Measurements from ENCODE around the gene GCNA. TPM values are rescaled to one million over a fixed set of nuclear protein-coding genes. Genes with fewer than 3 reads are reported as not detected.

GCNA gene
- 0.68 and 0.70 TPM in 2 replicates for polyA plus RNA-seq (2013)

- WGBS (ENCODE audit: extremely low coverage, insufficient coverage, insufficient read length), result no CpG with 5 or more reads among the region's 48 CpGs
- H3K27ac ChIP-seq (ENCODE audit: low read depth, low read length), result no peak within 1 kb of the TSS
- H3K18ac ChIP-seq (ENCODE audit: low read length), result no peak within 1 kb of the TSS
- no peak within 1 kb of the TSS for H3K4me2 ChIP-seq (ENCODE audit: low read length)
- H3K79me2 ChIP-seq (ENCODE audit: control insufficient read depth, insufficient read depth, low read length, poor library complexity), result no peaks in the 10 kb centered on the region
- no peak within 1 kb of the TSS for H2BK5ac ChIP-seq (ENCODE audit: low read depth, low read length, poor library complexity)
- H3K4me1 ChIP-seq (ENCODE audit: control insufficient read depth in 1 of 2, insufficient read depth in 2 of 2, low read length in 2 of 2), result no peaks in the 10 kb centered on the region
- H3K23ac ChIP-seq (ENCODE audit: low read length), result no peak within 1 kb of the TSS
- no peaks in the 10 kb centered on the region for H3K79me1 ChIP-seq (ENCODE audit: low read length)
- H3K9me3 ChIP-seq (ENCODE audit: insufficient read depth, low read depth, low read length), result no peaks in the 10 kb centered on the region
- no peak within 1 kb of the TSS for H4K8ac ChIP-seq (ENCODE audit: low read depth, low read length)
- no peak within 1 kb of the TSS for H3K9ac ChIP-seq (ENCODE audit: low read length)
- no peak for DNase-seq
- H3K14ac ChIP-seq (ENCODE audit: low read length), result no peak within 1 kb of the TSS
- no peaks in the 10 kb centered on the region for H3K27me3 ChIP-seq (ENCODE audit: insufficient read depth, low read length)
- H4K91ac ChIP-seq (ENCODE audit: low read depth, low read length), result no peak within 1 kb of the TSS
- no peak within 1 kb of the TSS for H2BK12ac ChIP-seq (ENCODE audit: low read length)
- no peak within 1 kb of the TSS for H2BK120ac ChIP-seq (ENCODE audit: insufficient read depth, low read length, poor library complexity)
- no peak within 1 kb of the TSS for H3K4ac ChIP-seq (ENCODE audit: low read depth, low read length)
- H4K12ac ChIP-seq (ENCODE audit: low read depth, low read length), result no peak within 1 kb of the TSS
- no peak within 1 kb of the TSS for H2AK5ac ChIP-seq (ENCODE audit: low read length)
- H3K36me3 ChIP-seq (ENCODE audit: control insufficient read depth in 1 of 2, insufficient read depth in 2 of 2, low read length in 2 of 2), result peaks cover 11 to 16% of the 10 kb centered on the region in 2 experiments
- no peak within 1 kb of the TSS for H2AFZ ChIP-seq (ENCODE audit: insufficient read depth, low read length, poor library complexity)
- H3K4me3 ChIP-seq (ENCODE audit: low read depth, low read length), result no peak within 1 kb of the TSS
Observed at GRCh38 chrX:71578253-71579135, at the start of gene GCNA. GCNA (plus strand) TSS chrX:71578437; CDS start chrX:71580822, 2,385 bp downstream.

- Histone ChIP-seq H3K4me2 (ENCODE audit: low read length) (peak overlapping the region; percentile 90), H3K9me3 (ENCODE audit: insufficient read depth, low read depth, low read length) (no peaks in the 10 kb centered on the region), H3K4ac (ENCODE audit: low read depth, low read length) (no peak overlapping the region), H3K18ac (ENCODE audit: low read length) (no peak overlapping the region), H2BK5ac (ENCODE audit: low read depth, low read length, poor library complexity) (no peak overlapping the region), H2BK12ac (ENCODE audit: low read length) (no peak overlapping the region), H3K9ac (ENCODE audit: low read length) (peak overlapping the region; percentile 63), H2AFZ (ENCODE audit: insufficient read depth, low read length, poor library complexity) (no peak overlapping the region), H3K14ac (ENCODE audit: low read length) (no peak overlapping the region), H2BK120ac (ENCODE audit: insufficient read depth, low read length, poor library complexity) (no peak overlapping the region), H2AK5ac (ENCODE audit: low read length) (no peak overlapping the region), H3K4me1 (ENCODE audit: control insufficient read depth in 1 of 2, insufficient read depth in 2 of 2, low read length in 2 of 2) (no peaks in the 10 kb centered on the region), H3K79me2 (ENCODE audit: control insufficient read depth, insufficient read depth, low read length, poor library complexity) (peaks cover 15% of the 10 kb centered on the region), H4K91ac (ENCODE audit: low read depth, low read length) (no peak overlapping the region), H3K23ac (ENCODE audit: low read length) (no peak overlapping the region), H4K12ac (ENCODE audit: low read depth, low read length) (peak overlapping the region; percentile 43), H3K27ac (ENCODE audit: low read depth, low read length) (peak overlapping the region; percentile 33), H3K79me1 (ENCODE audit: low read length) (peaks cover 14% of the 10 kb centered on the region), H3K4me3 (ENCODE audit: low read depth, low read length) (peak overlapping the region; percentile 48), H4K8ac (ENCODE audit: low read depth, low read length) (peak overlapping the region; percentile 42), H3K27me3 (ENCODE audit: insufficient read depth, low read length) (no peaks in the 10 kb centered on the region), H3K36me3 (ENCODE audit: control insufficient read depth in 1 of 2, insufficient read depth in 2 of 2, low read length in 2 of 2) (peaks cover 0 to 2% of the 10 kb centered on the region in 2 experiments)
- DNase-seq, result peak; percentile 41 to 60
- no CpG with 5 or more reads among the region's 25 CpGs for whole genome bisulfite sequencing (ENCODE audit: extremely low coverage, insufficient coverage, insufficient read length)
Observed at GRCh38 chrX:71532078-71532752, 46.0 kb upstream of the GCNA start.

- Histone ChIP-seq H2AK5ac (ENCODE audit: low read length) (peak within 1 kb of the TSS; percentile 95), H2BK5ac (ENCODE audit: low read depth, low read length, poor library complexity) (peak within 1 kb of the TSS; percentile 55), H3K27ac (ENCODE audit: low read depth, low read length) (peak within 1 kb of the TSS; percentile 71), H3K14ac (ENCODE audit: low read length) (peak within 1 kb of the TSS; percentile 93), H2BK120ac (ENCODE audit: insufficient read depth, low read length, poor library complexity) (peak within 1 kb of the TSS; percentile 78), H3K4me1 (ENCODE audit: control insufficient read depth in 1 of 2, insufficient read depth in 2 of 2, low read length in 2 of 2) (no peaks in the 10 kb centered on the region), H3K23ac (ENCODE audit: low read length) (no peak within 1 kb of the TSS), H3K27me3 (ENCODE audit: insufficient read depth, low read length) (no peaks in the 10 kb centered on the region), H3K4me3 (ENCODE audit: low read depth, low read length) (peak within 1 kb of the TSS; percentile 93), H2BK12ac (ENCODE audit: low read length) (no peak within 1 kb of the TSS), H3K9me3 (ENCODE audit: insufficient read depth, low read depth, low read length) (no peaks in the 10 kb centered on the region), H3K4me2 (ENCODE audit: low read length) (peak within 1 kb of the TSS; percentile 90), H3K79me2 (ENCODE audit: control insufficient read depth, insufficient read depth, low read length, poor library complexity) (peaks cover 18% of the 10 kb centered on the region), H3K36me3 (ENCODE audit: control insufficient read depth in 1 of 2, insufficient read depth in 2 of 2, low read length in 2 of 2) (peaks cover 3% of the 10 kb centered on the region in 2 experiments), H2AFZ (ENCODE audit: insufficient read depth, low read length, poor library complexity) (peak within 1 kb of the TSS; percentile 33), H3K9ac (ENCODE audit: low read length) (peak within 1 kb of the TSS; percentile 97), H3K79me1 (ENCODE audit: low read length) (peaks cover 14% of the 10 kb centered on the region), H3K18ac (ENCODE audit: low read length) (peak within 1 kb of the TSS; percentile 91), H4K8ac (ENCODE audit: low read depth, low read length) (peak within 1 kb of the TSS; percentile 88), H3K4ac (ENCODE audit: low read depth, low read length) (peak within 1 kb of the TSS; percentile 90), H4K91ac (ENCODE audit: low read depth, low read length) (peak within 1 kb of the TSS; percentile 90), H4K12ac (ENCODE audit: low read depth, low read length) (peak within 1 kb of the TSS; percentile 86)
- peak; percentile 91 to 96 for DNase-seq
- no CpG with 5 or more reads among the region's 47 CpGs for WGBS (ENCODE audit: extremely low coverage, insufficient coverage, insufficient read length)
Observed at GRCh38 chrX:71532753-71533425, 45.3 kb upstream of the GCNA start, which contains the start of gene OGT. OGT (plus strand) TSS chrX:71533104; CDS start chrX:71533300, 196 bp downstream.

- H3K4me2 ChIP-seq (ENCODE audit: low read length), result peak overlapping the region; percentile 74
- H3K4me3 ChIP-seq (ENCODE audit: low read depth, low read length), result peak overlapping the region; percentile 93
- peak; percentile 2 to 15 for DNase-seq
- no peaks in the 10 kb centered on the region for H3K4me1 ChIP-seq (ENCODE audit: control insufficient read depth in 1 of 2, insufficient read depth in 2 of 2, low read length in 2 of 2)
- H3K9me3 ChIP-seq (ENCODE audit: insufficient read depth, low read depth, low read length), result no peaks in the 10 kb centered on the region
- H3K79me2 ChIP-seq (ENCODE audit: control insufficient read depth, insufficient read depth, low read length, poor library complexity), result peaks cover 18% of the 10 kb centered on the region
- H2BK5ac ChIP-seq (ENCODE audit: low read depth, low read length, poor library complexity), result no peak overlapping the region
- H2BK120ac ChIP-seq (ENCODE audit: insufficient read depth, low read length, poor library complexity), result no peak overlapping the region
- H2AFZ ChIP-seq (ENCODE audit: insufficient read depth, low read length, poor library complexity), result no peak overlapping the region
- H3K79me1 ChIP-seq (ENCODE audit: low read length), result peaks cover 14% of the 10 kb centered on the region
- H3K18ac ChIP-seq (ENCODE audit: low read length), result peak overlapping the region; percentile 17
- peaks cover 3 to 4% of the 10 kb centered on the region in 2 experiments for H3K36me3 ChIP-seq (ENCODE audit: control insufficient read depth in 1 of 2, insufficient read depth in 2 of 2, low read length in 2 of 2)
- H3K27me3 ChIP-seq (ENCODE audit: insufficient read depth, low read length), result no peaks in the 10 kb centered on the region
- H3K23ac ChIP-seq (ENCODE audit: low read length), result no peak overlapping the region
- H2AK5ac ChIP-seq (ENCODE audit: low read length), result no peak overlapping the region
- no peak overlapping the region for H2BK12ac ChIP-seq (ENCODE audit: low read length)
- no CpG with 5 or more reads among the region's 12 CpGs for WGBS (ENCODE audit: extremely low coverage, insufficient coverage, insufficient read length)
- peak overlapping the region; percentile 93 for H3K14ac ChIP-seq (ENCODE audit: low read length)
- peak overlapping the region; percentile 97 for H3K9ac ChIP-seq (ENCODE audit: low read length)
- peak overlapping the region; percentile 7 for H4K12ac ChIP-seq (ENCODE audit: low read depth, low read length)
- peak overlapping the region; percentile 58 for H4K8ac ChIP-seq (ENCODE audit: low read depth, low read length)
- H3K4ac ChIP-seq (ENCODE audit: low read depth, low read length), result peak overlapping the region; percentile 90
- peak overlapping the region; percentile 71 for H3K27ac ChIP-seq (ENCODE audit: low read depth, low read length)
- peak overlapping the region; percentile 90 for H4K91ac ChIP-seq (ENCODE audit: low read depth, low read length)
Observed at GRCh38 chrX:71533516-71533850, 44.8 kb upstream of the GCNA start.

Data from trophoblast cell (in vitro differentiated cells and primary cell).